ENCODE data around the gene C21orf58.
A peak's percentile ranks its signal among the peaks of the same experiment; 100 is the strongest.

C21orf58 gene

DNA sequence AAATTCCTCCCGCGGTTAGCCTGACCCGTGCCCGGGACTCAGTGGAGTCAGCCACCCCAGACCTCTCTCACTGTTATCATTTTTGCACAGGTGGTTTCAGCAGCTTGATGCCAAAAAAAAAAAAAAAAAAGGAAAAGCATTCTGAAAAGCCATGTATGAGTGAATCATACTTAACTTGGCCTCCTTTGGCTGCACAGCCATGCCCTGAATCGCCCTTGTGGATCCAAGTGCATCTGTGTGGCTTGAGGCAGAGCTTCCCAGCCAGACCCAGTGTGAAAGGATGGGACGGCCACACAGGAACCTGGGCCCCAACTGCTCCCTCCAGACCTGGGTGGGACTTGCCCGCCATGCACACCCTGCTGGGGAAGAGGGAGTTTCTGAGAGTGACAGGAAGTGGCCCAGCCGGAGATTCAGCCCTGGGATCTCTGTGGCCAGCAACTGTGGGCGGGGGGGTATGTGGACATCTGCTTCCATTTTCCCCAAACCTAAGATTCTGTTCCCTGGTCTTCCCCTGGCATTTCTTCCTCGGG lies 29.0 kb downstream of the C21orf58 start:
- Histone ChIP-seq H3K4me3 (ENCODE audit: extremely low read depth, insufficient read depth, low read length, poor library complexity, severe bottlenecking) (no peak overlapping the region), H3K36me3 (ENCODE audit: control insufficient read depth, insufficient read depth, low read length) (peaks cover 31% of the 10 kb centered on the region), H3K27ac (ENCODE audit: low read depth, low read length, severe bottlenecking) (peak overlapping the region; percentile 41), H3K4me1 (ENCODE audit: control insufficient read depth, insufficient read depth, low read length, poor library complexity, severe bottlenecking) (peaks cover 8% of the 10 kb centered on the region), H3K9me3 (ENCODE audit: control insufficient read depth, low read length) (no peaks in the 10 kb centered on the region)
- 76 to 90% methylated on average over 4 to 6 of the region's 10 CpGs for WGBS, 2 experiments (ENCODE audit: insufficient coverage in 2 of 2)

DNA sequence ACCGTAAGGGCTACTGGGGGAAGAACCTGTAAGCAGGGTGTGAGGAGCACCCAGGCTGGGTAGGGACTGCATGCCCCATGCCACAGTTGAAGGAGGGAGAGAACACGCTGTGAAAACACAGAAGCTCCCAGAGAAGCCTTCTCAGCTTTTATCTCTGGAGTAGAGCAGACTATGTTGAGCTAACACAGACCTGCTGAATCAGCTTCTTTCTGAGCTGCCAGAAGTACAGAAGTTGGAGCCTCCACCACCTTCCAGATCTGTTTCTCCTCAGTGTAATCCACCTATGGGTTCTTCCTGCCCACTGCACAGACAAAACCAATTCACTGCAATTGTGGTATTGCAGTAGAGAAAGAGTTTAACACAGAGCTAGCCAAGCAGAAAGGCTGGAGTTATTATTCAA lies 32.1 kb downstream of the C21orf58 start:
- H3K9me3 ChIP-seq (ENCODE audit: control insufficient read depth, low read length): no peaks in the 10 kb centered on the region
- H3K4me1 ChIP-seq (ENCODE audit: control insufficient read depth, insufficient read depth, low read length, poor library complexity, severe bottlenecking): peaks cover 16% of the 10 kb centered on the region
- H3K27ac ChIP-seq (ENCODE audit: low read depth, low read length, severe bottlenecking): no peak overlapping the region
- H3K36me3 ChIP-seq (ENCODE audit: control insufficient read depth, insufficient read depth, low read length): peaks cover 25% of the 10 kb centered on the region
- H3K4me3 ChIP-seq (ENCODE audit: extremely low read depth, insufficient read depth, low read length, poor library complexity, severe bottlenecking): no peak overlapping the region
- 100% methylated on average over 1 to 2 of the region's 2 CpGs for WGBS, 2 experiments (ENCODE audit: insufficient coverage in 2 of 2)

DNA sequence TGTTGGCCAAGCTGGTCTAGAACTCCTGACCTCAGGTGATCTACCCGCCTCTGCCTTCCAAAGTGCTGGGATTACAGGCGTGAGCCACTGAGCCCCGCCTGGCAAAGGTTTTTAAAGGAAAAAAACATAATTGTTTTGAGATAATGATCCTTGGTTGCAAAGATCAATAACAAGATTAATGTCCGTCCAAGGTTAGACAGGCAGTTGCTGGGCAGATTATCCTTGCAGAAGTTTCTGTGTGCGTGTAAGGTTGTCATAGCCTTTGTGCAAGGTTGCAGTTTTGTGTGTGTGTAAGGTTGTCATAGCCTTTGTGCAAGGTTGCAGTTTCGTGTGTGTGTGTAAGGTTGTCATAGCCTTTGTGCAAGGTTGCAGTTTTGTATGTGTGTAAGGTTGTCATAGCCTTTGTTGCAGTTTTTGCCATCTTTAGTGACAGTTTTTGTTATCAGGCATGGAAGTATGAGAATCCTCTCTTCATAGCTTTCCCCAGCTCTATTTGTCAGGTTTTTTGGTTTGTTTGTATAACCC lies 34.0 kb downstream of the C21orf58 start:
- Histone ChIP-seq H3K36me3 (ENCODE audit: control insufficient read depth, insufficient read depth, low read length) (peaks cover 29% of the 10 kb centered on the region), H3K27ac (ENCODE audit: low read depth, low read length, severe bottlenecking) (no peak overlapping the region), H3K9me3 (ENCODE audit: control insufficient read depth, low read length) (no peaks in the 10 kb centered on the region), H3K4me3 (ENCODE audit: extremely low read depth, insufficient read depth, low read length, poor library complexity, severe bottlenecking) (no peak overlapping the region), H3K4me1 (ENCODE audit: control insufficient read depth, insufficient read depth, low read length, poor library complexity, severe bottlenecking) (peaks cover 13% of the 10 kb centered on the region)
- 72 to 84% methylated on average over 6 of the region's 6 CpGs for WGBS, 2 experiments (ENCODE audit: insufficient coverage in 2 of 2)

DNA sequence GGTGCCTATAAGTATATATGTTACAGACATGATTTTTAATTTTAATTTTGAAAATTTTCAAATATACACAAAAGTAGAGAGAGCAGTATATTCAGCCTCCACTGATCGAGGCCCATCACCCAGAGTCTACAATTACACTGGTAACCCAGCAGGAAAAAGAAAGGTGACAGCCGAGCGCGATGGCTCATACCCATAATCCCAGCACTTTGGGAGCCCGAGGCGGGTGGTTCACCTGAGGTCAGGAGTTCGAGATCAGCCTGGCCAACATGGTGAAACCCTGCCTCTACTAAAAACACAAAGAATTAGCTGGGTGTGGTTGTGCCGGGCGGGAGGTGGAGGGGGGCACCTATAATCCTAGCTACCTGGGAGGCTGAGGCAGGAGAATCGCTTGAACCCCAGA lies 36.1 kb downstream of the C21orf58 start:
- H3K27ac ChIP-seq (ENCODE audit: low read depth, low read length, severe bottlenecking): no peak overlapping the region
- peak overlapping the region; percentile 72 for H3K4me3 ChIP-seq (ENCODE audit: extremely low read depth, insufficient read depth, low read length, poor library complexity, severe bottlenecking)
- peaks cover 30% of the 10 kb centered on the region for H3K4me1 ChIP-seq (ENCODE audit: control insufficient read depth, insufficient read depth, low read length, poor library complexity, severe bottlenecking)

DNA sequence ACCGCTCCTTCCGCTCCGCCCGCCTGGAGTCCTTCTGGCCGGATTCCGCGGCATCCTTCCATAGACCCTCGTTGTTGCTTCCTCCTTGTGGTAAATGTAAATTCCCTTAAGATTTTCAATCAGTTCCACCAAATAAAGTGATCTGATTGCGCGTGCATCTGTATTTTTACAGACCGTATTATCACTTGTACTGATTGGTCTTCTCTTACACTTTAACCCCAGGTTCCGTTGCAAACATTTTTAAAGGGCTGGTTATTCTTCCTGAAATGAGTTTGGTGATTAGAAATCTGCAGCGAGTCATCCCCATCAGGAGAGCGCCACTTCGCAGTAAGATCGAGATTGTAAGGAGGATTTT lies 37.0 kb downstream of the C21orf58 start:
- H3K4me3 ChIP-seq (ENCODE audit: extremely low read depth, insufficient read depth, low read length, poor library complexity, severe bottlenecking): peak overlapping the region; percentile 72
- WGBS, 2 experiments (ENCODE audit: insufficient coverage in 2 of 2): 0% methylated on average over 7 to 8 of the region's 16 CpGs
- no peaks in the 10 kb centered on the region for H3K9me3 ChIP-seq (ENCODE audit: control insufficient read depth, low read length)
- peaks cover 34% of the 10 kb centered on the region for H3K4me1 ChIP-seq (ENCODE audit: control insufficient read depth, insufficient read depth, low read length, poor library complexity, severe bottlenecking)
- H3K27ac ChIP-seq (ENCODE audit: low read depth, low read length, severe bottlenecking): peak overlapping the region; percentile 96
- peaks cover 46% of the 10 kb centered on the region for H3K36me3 ChIP-seq (ENCODE audit: control insufficient read depth, insufficient read depth, low read length)

More for the DNA sequence above, 36.1 kb downstream of the C21orf58 start:
- 89 to 96% methylated on average over 2 to 10 of the region's 10 CpGs for WGBS, 2 experiments (ENCODE audit: insufficient coverage in 2 of 2)
- no peaks in the 10 kb centered on the region for H3K9me3 ChIP-seq (ENCODE audit: control insufficient read depth, low read length)
- H3K36me3 ChIP-seq (ENCODE audit: control insufficient read depth, insufficient read depth, low read length): peaks cover 45% of the 10 kb centered on the region

DNA sequence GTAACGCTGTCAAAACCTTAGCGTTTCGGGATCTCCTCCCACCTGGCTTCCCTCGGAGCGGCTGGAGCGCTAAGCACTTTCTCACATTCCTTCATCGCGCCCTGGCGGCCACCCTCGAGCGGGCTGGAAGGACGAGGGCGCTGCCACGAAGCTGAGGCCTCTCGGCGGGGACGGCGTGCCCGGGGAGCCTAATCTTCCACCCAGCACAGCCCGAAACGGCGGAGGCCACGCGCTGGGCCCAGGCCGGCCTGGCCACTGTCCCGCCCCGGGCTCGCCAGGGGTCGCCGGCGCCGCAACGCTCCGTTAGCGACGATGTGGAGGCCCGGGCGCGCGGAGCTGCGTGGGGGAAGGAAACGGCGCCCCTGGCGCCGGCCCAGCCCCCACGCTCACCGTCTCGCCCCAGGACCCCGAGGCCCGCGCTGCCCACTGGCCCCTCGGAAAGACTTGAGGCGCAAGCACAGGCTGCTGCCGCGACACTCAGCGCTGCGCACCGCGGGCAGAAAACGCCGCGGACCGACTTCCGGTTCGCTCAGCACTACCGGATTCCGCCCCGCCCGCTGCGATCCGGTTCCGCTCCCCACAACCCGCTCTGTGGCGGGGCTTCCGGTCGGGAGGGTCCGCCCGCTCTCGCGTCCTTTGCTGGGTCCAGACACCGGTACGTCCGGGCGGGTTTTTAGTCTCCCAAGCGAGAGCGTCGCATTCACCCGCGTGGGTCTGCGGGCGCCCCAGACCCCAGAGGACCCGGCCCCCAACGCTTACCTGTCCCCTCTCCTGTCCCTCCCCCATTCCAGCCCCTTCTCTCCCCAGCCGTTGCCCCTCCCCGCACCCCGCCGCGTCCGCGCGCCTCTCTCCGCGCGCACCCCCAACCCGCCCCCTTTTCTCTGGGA lies 37.7 kb downstream of the C21orf58 start, which contains the start of gene YBEY:
Gene YBEY, plus strand, starts transcription at position 582 of the 887 bp plus-strand sequence. CDS start 572 bp downstream, outside the sequence.
- WGBS, 2 experiments (ENCODE audit: insufficient coverage in 2 of 2): 0% methylated on average over 85 to 97 of the region's 105 CpGs

DNA sequence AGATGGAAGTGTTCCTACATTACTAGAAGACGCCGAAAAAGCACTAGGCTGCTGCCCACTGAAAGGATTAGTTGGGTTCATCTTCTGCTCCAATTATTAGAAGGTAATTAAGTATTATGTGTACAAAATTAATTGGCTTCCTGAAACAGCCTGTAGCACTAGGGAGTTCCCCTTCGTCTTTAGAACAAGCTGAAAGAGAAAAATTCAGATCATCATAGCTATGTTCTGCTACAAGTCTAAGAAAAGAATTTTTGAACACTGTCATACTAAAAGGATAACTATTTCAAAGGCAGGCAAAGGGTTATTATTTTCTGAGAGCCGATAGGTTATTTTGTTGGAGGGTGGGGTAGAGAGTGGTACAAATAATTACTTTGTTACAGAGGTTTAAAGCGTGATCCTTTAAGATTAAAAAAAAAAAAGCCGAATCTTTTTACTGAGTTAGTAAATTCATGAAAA lies 38.4 kb downstream of the C21orf58 start, which contains the start of gene MCM3AP:
Gene MCM3AP, minus strand, starts transcription at position 406 of the 456 bp plus-strand sequence. Its CDS starts 325 bp downstream, at position 81.
- H3K4me1 ChIP-seq (ENCODE audit: control insufficient read depth, insufficient read depth, low read length, poor library complexity, severe bottlenecking): peaks cover 34% of the 10 kb centered on the region
- H3K27ac ChIP-seq (ENCODE audit: low read depth, low read length, severe bottlenecking): peak within 1 kb of the TSS; percentile 96
- peak within 1 kb of the TSS; percentile 72 for H3K4me3 ChIP-seq (ENCODE audit: extremely low read depth, insufficient read depth, low read length, poor library complexity, severe bottlenecking)
- peaks cover 53% of the 10 kb centered on the region for H3K36me3 ChIP-seq (ENCODE audit: control insufficient read depth, insufficient read depth, low read length)
- no peaks in the 10 kb centered on the region for H3K9me3 ChIP-seq (ENCODE audit: control insufficient read depth, low read length)
- WGBS, 2 experiments (ENCODE audit: insufficient coverage in 2 of 2): 54 to 67% methylated on average over 2 to 3 of the region's 6 CpGs

More for the DNA sequence above, 37.7 kb downstream of the C21orf58 start, which contains the start of gene YBEY:
- peak within 1 kb of the TSS; percentile 72 for H3K4me3 ChIP-seq (ENCODE audit: extremely low read depth, insufficient read depth, low read length, poor library complexity, severe bottlenecking)
- H3K9me3 ChIP-seq (ENCODE audit: control insufficient read depth, low read length): no peaks in the 10 kb centered on the region
- H3K4me1 ChIP-seq (ENCODE audit: control insufficient read depth, insufficient read depth, low read length, poor library complexity, severe bottlenecking): peaks cover 34% of the 10 kb centered on the region
- peaks cover 46% of the 10 kb centered on the region for H3K36me3 ChIP-seq (ENCODE audit: control insufficient read depth, insufficient read depth, low read length)
- H3K27ac ChIP-seq (ENCODE audit: low read depth, low read length, severe bottlenecking): peak within 1 kb of the TSS; percentile 96

DNA sequence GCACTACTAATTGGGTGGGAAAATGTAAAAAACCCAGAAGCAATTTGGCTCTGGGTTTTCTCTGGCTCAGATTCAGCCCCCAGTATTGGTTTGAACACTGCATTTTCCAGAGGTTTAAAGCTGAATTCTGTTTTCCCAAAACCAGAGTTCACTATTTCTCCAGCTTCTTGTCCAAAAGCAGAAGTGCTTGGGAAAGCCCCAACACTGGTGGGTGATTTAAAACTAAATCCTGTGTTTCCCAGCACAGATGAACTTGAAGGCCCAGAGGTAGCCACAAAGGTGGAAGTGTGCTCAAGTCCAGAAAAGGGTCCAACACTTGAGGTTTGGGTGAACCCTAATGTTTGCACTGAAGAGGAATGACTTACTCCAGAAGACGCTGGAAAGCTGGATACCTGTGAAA lies 38.9 kb downstream of the C21orf58 start:
- Histone ChIP-seq H3K4me3 (ENCODE audit: extremely low read depth, insufficient read depth, low read length, poor library complexity, severe bottlenecking) (peak overlapping the region; percentile 72), H3K9me3 (ENCODE audit: control insufficient read depth, low read length) (no peaks in the 10 kb centered on the region), H3K4me1 (ENCODE audit: control insufficient read depth, insufficient read depth, low read length, poor library complexity, severe bottlenecking) (peaks cover 34% of the 10 kb centered on the region), H3K36me3 (ENCODE audit: control insufficient read depth, insufficient read depth, low read length) (peaks cover 55% of the 10 kb centered on the region), H3K27ac (ENCODE audit: low read depth, low read length, severe bottlenecking) (no peak overlapping the region)
- WGBS, 2 experiments (ENCODE audit: insufficient coverage in 2 of 2): 89 to 91% methylated on average over 1 of the region's 1 CpG

DNA sequence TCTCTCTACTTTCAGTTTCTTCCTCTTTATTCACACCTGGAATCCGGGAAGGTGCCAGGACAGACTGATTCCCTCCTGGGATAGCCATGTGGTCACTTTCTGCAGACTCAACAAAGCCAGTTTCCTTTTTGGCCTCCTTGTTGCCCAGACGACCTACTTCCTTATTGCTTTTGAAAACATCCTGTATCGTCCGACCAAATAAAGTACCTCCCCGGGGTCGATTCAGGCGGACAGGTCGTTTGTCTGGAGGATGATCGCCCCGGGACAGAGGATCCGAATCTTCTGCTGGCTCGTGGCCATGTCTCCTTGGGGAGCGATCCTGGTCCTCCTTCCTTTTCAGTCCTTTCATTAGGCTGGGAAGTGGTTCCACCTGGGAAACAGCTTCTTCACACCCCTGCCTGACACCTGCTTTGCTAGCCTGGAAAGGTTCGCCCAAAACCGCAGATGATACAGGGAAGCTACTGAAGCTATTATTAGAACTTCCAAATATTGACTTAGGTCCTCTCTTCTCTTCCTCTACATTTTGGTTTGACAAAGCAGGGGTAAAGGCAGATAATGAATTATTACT lies 39.5 kb downstream of the C21orf58 start:
- peaks cover 60% of the 10 kb centered on the region for H3K36me3 ChIP-seq (ENCODE audit: control insufficient read depth, insufficient read depth, low read length)
- no peaks in the 10 kb centered on the region for H3K9me3 ChIP-seq (ENCODE audit: control insufficient read depth, low read length)
- H3K27ac ChIP-seq (ENCODE audit: low read depth, low read length, severe bottlenecking): no peak overlapping the region
- whole genome bisulfite sequencing, 2 experiments (ENCODE audit: insufficient coverage in 2 of 2): 94% methylated on average over 12 to 13 of the region's 15 CpGs
- H3K4me3 ChIP-seq (ENCODE audit: extremely low read depth, insufficient read depth, low read length, poor library complexity, severe bottlenecking): no peak overlapping the region
- H3K4me1 ChIP-seq (ENCODE audit: control insufficient read depth, insufficient read depth, low read length, poor library complexity, severe bottlenecking): peaks cover 34% of the 10 kb centered on the region

DNA sequence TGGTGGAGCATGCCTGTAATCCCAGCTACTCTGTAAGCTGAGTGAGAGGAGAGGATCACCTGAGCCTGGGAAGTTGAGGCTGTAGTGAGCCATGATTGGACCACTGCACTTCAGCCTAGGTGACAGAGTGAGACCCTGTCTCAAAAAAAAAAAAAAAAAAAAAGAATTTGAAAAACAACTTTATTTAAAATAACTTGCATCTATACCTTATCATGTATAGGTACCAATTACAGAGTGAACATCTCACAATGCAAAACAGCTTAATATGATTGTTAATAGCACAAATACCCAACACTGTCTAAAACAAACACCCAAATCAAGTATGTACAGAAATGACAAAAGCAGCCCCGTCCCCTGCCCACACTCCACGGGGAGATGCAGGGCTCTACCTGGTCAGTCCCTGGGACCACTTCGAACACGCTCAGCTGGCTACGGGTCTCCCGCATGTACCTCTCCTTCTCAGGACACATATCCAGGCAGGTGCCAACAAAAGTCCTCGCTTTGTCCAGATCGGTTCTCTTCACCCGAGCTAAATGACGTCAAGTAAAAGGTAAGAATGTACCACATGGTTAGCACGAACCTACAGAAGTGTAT lies 48.8 kb downstream of the C21orf58 start:
- Histone ChIP-seq H3K4me1 (ENCODE audit: control insufficient read depth, insufficient read depth, low read length, poor library complexity, severe bottlenecking) (no peaks in the 10 kb centered on the region), H3K4me3 (ENCODE audit: extremely low read depth, insufficient read depth, low read length, poor library complexity, severe bottlenecking) (no peak overlapping the region), H3K36me3 (ENCODE audit: control insufficient read depth, insufficient read depth, low read length) (peaks cover 100% of the 10 kb centered on the region), H3K27ac (ENCODE audit: low read depth, low read length, severe bottlenecking) (no peak overlapping the region), H3K9me3 (ENCODE audit: control insufficient read depth, low read length) (no peaks in the 10 kb centered on the region)
- 97 to 100% methylated on average over 4 to 6 of the region's 11 CpGs for WGBS, 2 experiments (ENCODE audit: insufficient coverage in 2 of 2)

Measured in mesodermal cell (in vitro differentiated cells).